ENCODE measurements around the gene SLC33A1.
"Not testable (repeated sequence)": the region's sequence is repeated elsewhere in the genome, so short reads cannot be mapped to it uniquely, and the experiment has no call there.

Gene SLC33A1
- total RNA-seq, result 8.5 to 26.9 (median 17.4) reads per million in 3 experiments

GRCh38 chr3:155854141-155854940 lies at the start of gene SLC33A1:
SLC33A1 (minus strand) TSS chr3:155854427; CDS start chr3:155853997, 430 bp downstream.
- DNase-seq, result peak; percentile 99

DNA sequence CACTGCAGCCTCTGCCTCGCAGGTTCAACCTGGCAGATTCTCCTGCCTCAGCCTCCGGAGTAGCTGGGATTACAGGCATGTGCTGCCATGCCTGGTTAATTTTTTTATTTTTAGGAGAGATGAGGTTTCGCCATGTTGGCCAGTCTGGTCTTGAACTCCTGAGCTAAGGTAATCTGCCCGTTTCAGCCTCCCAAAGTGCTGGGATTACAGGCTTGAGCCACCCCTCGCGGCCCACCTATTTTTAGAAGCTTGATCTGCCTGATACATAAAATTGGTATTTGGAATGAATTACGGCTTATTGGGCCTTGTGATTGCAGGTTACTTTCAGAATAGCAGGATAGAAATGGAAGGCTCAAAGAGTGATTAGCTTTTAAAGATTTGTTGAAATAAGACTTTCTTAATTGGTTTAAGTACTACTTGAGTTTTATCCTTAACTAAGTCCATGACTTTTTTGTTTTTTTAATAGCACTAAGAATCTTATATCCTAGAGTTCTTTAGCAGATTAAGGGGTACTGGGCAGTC lies 41.2 kb upstream of the SLC33A1 start:
- DNase-seq, result no peak

DNA sequence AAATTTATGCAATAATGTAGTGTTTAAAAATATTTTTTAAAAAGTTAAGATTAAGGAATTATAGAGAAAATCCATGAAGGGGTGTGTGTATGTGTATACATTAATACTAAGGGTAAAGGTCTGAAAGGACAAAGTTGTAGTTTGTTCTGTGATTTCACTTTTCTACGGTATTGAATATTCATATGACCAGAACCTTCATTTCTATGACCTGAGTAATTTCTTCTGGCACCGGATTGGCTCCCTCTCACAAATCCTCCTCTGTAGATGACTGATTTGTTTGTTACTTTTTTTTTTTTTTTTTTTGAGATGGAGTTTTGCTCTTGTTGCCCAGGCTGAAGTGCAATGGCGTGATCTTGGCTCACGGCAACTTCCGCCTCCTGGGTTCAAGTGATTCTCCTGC lies 37.1 kb upstream of the SLC33A1 start:
- no peak for DNase-seq

- no peak for DNase-seq
Measured at GRCh38 chr3:155890671-155891190, 36.5 kb upstream of the SLC33A1 start.

DNA sequence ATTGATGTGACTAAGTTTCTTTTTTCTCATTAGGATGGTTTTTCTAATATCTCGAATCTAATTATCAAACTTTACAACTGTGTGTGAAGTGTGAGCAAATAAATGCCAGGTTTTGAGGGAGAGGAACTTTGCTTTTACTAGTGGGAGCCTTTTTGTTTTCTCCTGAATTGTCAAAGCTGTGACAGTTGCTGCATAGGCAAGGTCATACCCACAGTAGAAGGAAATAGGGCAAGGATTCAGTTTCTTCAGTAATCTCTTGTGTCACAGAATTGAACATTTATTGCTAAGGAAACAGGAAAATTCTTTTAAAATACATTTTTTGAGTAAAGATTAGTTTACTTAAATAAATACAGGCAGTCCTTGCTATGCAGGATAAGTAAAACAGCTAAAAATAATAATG lies 35.7 kb upstream of the SLC33A1 start:
- no peak for DNase-seq

DNA sequence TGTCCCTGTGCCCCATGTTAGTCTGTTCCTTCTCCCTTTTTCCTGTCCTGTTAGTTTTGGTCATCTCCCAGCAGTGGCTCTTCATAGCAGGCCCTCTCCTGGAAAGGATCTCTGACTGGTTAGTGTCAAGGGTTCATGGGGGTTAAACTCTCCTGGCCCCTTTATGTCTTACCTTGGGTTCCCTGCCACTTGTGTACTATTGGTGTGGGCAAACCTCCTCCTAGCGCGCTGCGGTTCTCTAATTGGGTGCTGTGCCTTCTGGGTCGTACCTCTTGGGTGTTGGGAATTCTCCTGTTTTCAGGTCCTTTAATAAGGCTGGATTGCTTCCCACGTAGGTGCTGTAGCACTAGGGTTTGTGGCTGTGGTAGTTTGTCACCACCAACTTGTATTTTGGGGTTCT lies 35.0 kb upstream of the SLC33A1 start:
- DNase-seq, result no peak

DNA sequence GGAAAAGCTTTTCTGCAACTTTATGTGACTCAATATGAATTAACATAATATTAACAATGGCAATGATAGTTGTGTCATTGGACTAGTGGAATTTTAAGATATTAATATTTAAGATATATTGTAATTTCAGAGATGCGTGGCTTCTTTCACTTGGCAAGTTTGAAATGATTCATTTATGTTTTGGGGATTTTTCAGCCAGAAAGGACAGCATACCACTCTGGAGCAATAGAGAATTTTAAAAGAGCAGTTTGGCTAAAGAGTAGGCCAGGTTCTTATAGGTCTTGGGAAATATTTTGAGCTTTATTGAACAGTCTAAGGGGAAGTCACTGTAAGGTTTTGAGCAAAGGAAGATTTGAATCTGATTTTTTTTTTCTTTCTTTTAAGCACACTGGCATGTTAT lies 32.7 kb upstream of the SLC33A1 start:
- no peak for DNase-seq

DNA sequence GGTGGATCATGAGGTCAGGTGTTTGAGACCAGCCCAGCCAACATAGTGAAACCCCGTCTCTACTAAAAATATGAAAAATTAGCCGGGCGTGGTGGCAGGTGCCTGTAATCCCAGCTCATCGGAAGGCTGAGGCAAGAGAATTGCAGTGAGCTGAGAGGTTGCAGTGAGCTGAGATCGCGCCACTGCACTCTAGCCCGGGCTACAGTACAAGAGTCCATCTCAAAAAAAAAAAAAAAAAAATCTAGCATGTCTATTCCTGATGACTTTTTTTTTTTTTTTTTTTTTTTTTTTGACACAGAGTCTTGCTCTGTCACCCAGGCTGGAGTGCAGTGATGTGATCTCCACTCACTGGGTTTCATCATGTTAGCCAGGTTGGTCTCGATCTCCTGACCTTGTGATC lies 32.1 kb upstream of the SLC33A1 start:
- not testable (repeated sequence) for DNase-seq

DNA sequence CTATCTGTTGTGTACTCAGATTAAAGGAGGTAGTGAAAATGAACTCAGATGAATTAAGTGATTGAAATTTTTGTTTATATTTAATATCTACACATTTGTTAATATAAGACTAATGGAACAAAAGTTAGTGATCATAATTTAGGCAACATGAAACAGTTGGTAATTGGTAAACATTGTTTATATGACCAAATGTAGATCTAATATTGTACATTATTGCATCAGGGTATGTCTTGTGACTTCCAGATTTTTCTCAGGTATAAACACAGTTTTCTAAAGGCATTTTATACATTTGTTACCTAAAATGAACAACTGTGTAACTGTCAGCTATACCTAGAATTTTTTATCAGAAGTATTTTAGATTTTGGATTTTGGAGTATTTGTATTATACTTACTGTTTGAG lies 31.1 kb upstream of the SLC33A1 start:
- DNase-seq, result no peak

- DNase-seq, result no peak
Measured at GRCh38 chr3:155884292-155884691, 30.1 kb upstream of the SLC33A1 start.

DNA sequence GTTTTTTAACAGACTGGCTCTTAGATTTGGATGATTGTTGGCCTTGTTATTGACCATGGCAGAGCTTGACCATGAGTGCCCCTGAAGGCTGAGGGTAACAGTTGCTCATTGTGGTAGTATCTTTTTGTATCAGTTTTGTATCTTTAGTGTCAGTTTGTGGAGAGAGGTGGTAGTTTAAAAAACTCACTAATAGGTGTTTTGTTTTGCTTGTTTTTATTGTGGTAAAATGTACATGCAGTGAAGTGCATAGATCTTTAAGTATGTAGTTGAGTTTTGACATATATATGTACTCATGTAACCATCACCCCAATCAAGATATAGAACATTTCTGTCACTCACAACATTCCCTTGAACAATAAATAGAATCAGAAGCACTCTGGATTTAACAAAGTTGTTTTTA lies 26.1 kb upstream of the SLC33A1 start:
- DNase-seq, result no peak

DNA sequence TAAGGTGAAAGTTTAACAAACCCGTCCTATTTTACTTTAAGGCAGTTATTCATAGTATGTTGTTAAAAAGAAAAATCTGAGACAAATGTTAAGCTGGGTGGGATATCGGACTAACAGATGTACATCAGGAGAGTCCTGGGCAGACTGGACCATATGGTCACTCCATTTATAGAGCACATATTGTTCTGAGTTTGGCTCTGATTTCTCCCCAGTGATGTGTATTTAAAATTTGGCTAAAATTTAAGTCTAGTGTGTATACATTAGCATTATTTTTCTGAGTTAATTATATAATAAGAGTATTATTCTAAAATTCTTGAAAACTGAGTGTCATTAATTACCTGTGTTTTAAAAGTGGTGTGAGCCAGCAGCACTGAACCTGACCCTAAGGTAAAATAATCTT lies 22.3 kb upstream of the SLC33A1 start:
- no peak for DNase-seq

GRCh38 chr3:155876037-155876436 lies 21.8 kb upstream of the SLC33A1 start:
- no peak for DNase-seq

DNA sequence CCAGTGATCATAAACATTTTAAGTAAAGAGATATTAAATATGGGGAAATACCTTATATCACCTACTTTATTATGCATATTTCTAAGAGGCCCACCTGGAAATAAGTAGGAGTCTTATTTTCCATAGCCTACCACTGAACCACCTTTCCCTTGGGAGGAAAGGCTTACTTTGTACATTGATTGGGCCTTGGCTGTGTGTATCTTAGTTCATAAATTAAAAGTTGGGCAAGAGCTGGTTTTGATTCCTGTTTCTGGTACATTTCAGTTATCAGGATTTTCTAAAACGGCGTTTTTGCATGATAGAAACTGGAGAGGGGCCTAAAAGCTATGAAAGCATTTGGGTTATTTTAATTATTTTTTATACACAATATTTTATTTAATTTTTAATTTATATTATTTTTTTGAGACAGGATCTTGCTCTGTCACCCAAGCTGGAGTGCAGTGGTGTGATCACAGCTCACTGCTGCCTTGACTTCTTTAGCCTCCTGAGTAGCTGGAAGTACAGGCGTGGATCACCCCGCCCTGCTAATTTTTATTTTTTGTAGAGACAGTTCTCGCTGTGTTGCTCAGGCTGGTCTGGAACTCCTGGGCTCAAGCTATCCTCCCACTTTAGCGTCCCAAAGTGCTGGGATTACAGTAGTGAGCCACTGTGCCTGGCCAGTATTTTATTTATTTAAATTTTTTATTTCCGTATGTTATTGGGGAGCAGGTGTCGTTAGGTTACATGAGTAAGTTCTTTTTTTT lies 18.8 kb upstream of the SLC33A1 start:
- no peak for DNase-seq

DNA sequence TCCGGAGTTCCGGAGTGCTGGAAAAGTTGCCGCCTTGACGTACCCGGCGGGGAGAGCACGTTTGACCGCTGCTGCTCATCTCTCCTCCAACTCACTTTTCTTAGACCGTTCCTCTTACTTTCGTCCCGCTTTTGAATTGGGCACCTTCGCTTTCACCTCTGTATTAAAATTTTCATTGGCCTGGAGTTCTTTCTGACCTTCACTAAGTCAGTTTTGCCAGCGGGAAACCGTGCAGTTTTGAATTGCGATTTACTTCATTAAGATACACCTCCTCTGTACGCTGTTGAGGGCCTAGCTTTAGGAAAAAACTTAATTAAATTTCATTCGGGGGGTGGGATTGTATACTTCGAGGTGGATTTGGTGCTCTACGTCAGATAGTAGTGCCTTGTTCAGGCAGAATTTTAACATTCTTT lies 17.5 kb upstream of the SLC33A1 start:
- DNase-seq, result no peak

DNA sequence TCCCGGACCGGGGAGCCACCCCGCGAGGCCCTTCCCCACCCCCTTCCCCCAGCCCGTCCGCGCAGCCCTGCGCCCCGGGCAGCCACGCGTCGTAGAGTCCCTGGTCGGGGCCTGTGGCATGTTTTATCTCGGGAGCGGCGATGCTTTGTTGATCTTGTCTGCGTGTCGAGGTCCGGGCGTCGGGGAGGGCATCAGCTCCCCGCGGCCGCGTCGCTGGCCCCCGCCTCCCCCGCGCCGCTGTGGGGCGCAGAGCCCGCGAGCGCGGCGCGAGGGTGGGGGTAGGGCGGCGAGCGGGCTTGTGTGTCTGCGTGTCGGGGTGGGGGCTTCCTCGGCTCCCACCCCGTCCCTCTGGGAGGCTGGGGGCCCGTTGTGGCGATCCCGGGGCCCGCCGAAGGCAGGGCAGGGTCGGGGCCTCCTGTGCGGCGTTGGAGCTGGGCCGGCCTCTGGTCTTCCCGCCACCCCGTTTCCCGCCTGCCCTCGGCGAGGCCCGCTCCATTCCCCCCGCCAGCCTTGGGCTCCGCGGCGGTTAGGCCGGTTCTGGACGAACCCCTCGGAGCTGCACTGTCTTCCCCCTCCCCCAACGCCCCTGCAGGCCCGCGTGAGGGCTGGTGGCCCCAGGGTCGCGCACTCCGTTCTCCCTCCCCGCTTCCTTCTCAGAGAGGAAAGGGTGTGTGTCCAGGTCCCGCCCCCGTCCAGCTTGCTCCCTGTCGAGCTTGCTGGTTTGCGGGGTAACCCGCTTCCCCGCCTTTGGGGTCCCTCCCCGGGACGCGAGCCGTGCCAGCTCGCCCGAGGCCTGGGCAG lies 16.9 kb upstream of the SLC33A1 start:
- DNase-seq, result peak; percentile 27

- peak; percentile 97 for DNase-seq
Measured at GRCh38 chr3:155870133-155870944, 16.1 kb upstream of the SLC33A1 start, which contains the start of gene GMPS. GMPS (plus strand) TSS chr3:155870650; CDS start chr3:155870871, 221 bp downstream.

DNA sequence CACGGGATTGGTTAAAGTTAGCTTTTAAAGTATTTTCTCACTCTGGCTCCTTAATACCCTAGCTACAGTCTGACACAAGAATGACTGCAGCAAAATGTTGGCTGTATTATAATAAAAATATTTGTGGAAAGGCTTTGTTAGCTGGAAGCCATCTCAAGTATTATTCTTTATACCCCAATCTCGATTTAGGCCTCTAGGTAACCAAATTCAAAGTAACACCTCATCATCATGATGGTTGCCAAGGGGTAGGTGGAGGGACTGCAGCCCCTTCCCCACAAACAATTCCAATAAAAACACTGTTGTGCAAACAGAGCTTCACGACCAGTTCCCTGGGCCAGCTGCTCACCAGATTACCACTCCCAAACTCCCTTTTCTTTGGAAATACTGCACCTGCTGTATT lies 15.5 kb upstream of the SLC33A1 start:
- DNase-seq, result no peak

- no peak for DNase-seq
Measured at GRCh38 chr3:155863072-155863784, 9.0 kb upstream of the SLC33A1 start.

GRCh38 chr3:155862290-155862982 lies 8.2 kb upstream of the SLC33A1 start:
- peak; percentile 76 for DNase-seq
